Natural killer cell (primary cell): ENCODE data around the gene NKIRAS2. TPM values are rescaled to one million over a fixed set of nuclear protein-coding genes. Genes with fewer than 3 reads are reported as not detected.

Source experiments
- ATAC-seq, 3 donors: fragments of 150-1000 bp in 2 of 3; fragments of 200-7000 bp in 1 of 3; cut with Tn5 transposase; 1 replicate in 1 of 3; 2 replicates in 2 of 3; pipeline ENCODE4 v1.10.0; 2021; ENCODE audit warnings: mild to moderate bottlenecking in 2 of 3, moderate library complexity in 2 of 3
- DNase-seq, 2 donors: peaks; one replicate each; pipeline versions ENCODE4 v3.0.0 to v3.0.0-alpha.2; 2013 to 2021; ENCODE audit warnings: mixed read lengths in 1 of 2
- H3K27ac ChIP-seq: one replicate; pipeline ENCODE4 v1.5.1; 2013; ENCODE audit warnings: mild to moderate bottlenecking, low read length
- H3K27me3 ChIP-seq: one replicate; pipeline ENCODE4 v1.6.1; 2013; ENCODE audit warnings: low read length; ENCODE audit not compliant: control insufficient read depth, insufficient read depth
- H3K36me3 ChIP-seq: one replicate; pipeline ENCODE4 v1.6.1; 2013; ENCODE audit warnings: low read length; ENCODE audit not compliant: control insufficient read depth, insufficient read depth
- H3K4me1 ChIP-seq: one replicate; pipeline ENCODE4 v1.6.1; 2013; ENCODE audit warnings: low read length; ENCODE audit not compliant: control insufficient read depth, insufficient read depth
- H3K4me3 ChIP-seq: one replicate; pipeline ENCODE4 v1.5.1; 2013; ENCODE audit warnings: low read length
- H3K9me3 ChIP-seq: one replicate; pipeline ENCODE4 v1.6.1; 2013; ENCODE audit warnings: low read length; ENCODE audit not compliant: control insufficient read depth, insufficient read depth
- H3K27ac Mint-ChIP-seq, 2 donors: one replicate each; pipeline ENCODE4 v1.8.0; 2022; ENCODE audit warnings: mild to moderate bottlenecking in 2 of 2, mixed read lengths in 2 of 2, moderate library complexity in 1 of 2
- H3K27me3 Mint-ChIP-seq, 2 donors: one replicate each; pipeline ENCODE4 v1.8.0; 2022; ENCODE audit warnings: low read depth in 2 of 2, mixed read lengths in 2 of 2
- H3K36me3 Mint-ChIP-seq: one replicate; pipeline ENCODE4 v1.8.0; 2022; ENCODE audit warnings: mixed read lengths
- H3K4me1 Mint-ChIP-seq, 2 donors: one replicate each; pipeline ENCODE4 v1.8.0; 2022; ENCODE audit warnings: mixed read lengths in 2 of 2
- H3K4me3 Mint-ChIP-seq: one replicate; pipeline ENCODE4 v1.8.0; 2022; ENCODE audit warnings: mild to moderate bottlenecking, moderate library complexity, mixed read lengths
- H3K9me3 Mint-ChIP-seq, 2 donors: one replicate each; pipeline ENCODE4 v1.8.0; 2022; ENCODE audit warnings: mixed read lengths in 2 of 2
- CTCF ChIP-seq: fragments of 200-600 bp; IDR thresholded peaks from one replicate; pipeline ENCODE4 v1.8.0; 2022; ENCODE audit warnings: antibody characterized with exemption
- WGBS: methylation state at CpG from one replicate; pipeline ENCODE4 v1.1.7; 2013; ENCODE audit warnings: missing lambda C conversion rate; ENCODE audit not compliant: insufficient coverage; 5-methylcytosine and 5-hydroxymethylcytosine counted together
- intact Hi-C: fragments of 100-400 bp; cut with micrococcal nuclease; formaldehyde crosslinking; loops from one replicate; pipeline ENCODE4 v1.14.2; 2022
- total RNA-seq, 4 donors: library from RNA; stranded (reverse); fragments of 120-200 nt in 1 of 4; gene quantifications; one replicate each; pipeline versions ENCODE4 v1.2.3 to v1.2.4, GENCODE V29; 2013 to 2022

The NKIRAS2 gene
- total RNA-seq, 3 donors from 2014 or later (not counting 1 experiment from before 2014, with no cell fraction given), result 17.5 to 20.9 (median 19.3) TPM

DNA sequence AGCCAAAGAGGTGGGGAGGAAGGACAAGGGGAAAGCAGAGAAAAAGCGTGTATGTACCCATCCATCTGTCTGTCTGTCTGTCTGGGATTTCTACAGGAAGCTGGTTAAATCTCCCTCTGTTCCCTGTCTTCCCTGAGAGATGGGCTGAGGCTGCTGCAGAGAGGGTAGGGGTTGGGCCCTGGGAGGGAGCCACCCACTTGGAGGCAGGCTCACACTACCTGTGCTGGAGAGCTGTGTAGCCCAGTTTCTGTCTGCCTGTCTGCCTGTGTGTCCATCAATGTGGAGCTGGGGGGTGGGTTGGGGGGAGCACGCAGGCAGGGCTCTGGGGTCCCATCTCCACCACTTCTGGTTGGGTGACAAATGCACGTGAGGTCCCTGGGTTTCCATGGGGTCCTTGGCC, 49.1 kb downstream of the NKIRAS2 start:
- TF ChIP-seq CTCF, result no peak
- WGBS, result 87% methylated on average over 3 of the region's 3 CpGs
- no peak overlapping the region for H3K4me3 Mint-ChIP-seq
- H3K27me3 Mint-ChIP-seq, result peaks cover 8 to 27% of the 10 kb centered on the region in 2 donors
- Histone ChIP-seq H3K27ac (no peak overlapping the region), H3K27me3 (peaks cover 8% of the 10 kb centered on the region), H3K36me3 (no peaks in the 10 kb centered on the region), H3K4me1 (peaks cover 15% of the 10 kb centered on the region), H3K4me3 (no peak overlapping the region), H3K9me3 (no peaks in the 10 kb centered on the region)
- intact Hi-C loops, result no loop called here
- H3K36me3 Mint-ChIP-seq, result no peaks in the 10 kb centered on the region
- ATAC-seq, result no peak
- peaks cover 4 to 16% of the 10 kb centered on the region in 2 donors for H3K4me1 Mint-ChIP-seq
- H3K9me3 Mint-ChIP-seq, result no peaks in the 10 kb centered on the region
- no peak overlapping the region for H3K27ac Mint-ChIP-seq
- no peak for DNase-seq

DNA sequence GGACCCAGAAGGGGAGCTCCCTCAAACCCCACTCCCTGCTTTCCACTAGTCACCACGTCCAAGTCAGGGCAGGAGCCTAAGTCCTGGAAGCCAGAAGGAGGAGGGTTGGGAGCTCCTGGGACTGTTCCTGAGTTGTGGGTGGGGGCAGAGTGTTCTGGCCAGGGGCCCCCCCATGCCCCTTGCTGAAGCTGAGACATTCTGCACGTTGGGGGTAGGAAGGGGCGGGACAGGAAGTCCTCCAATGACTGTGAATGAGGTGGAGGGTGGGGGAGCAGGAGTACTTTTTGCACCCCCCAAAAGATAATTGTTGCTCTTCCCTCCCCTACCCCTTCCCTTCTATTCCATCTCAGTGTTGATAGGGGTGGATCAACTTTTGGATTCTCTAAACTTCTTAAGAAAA, 51.9 kb downstream of the NKIRAS2 start:
- H3K27me3 ChIP-seq, result peaks cover 8% of the 10 kb centered on the region
- Mint-ChIP-seq H3K9me3 (no peaks in the 10 kb centered on the region), H3K4me1 (peaks cover 0 to 13% of the 10 kb centered on the region in 2 donors), H3K27me3 (peaks cover 7 to 29% of the 10 kb centered on the region in 2 donors), H3K36me3 (no peaks in the 10 kb centered on the region), H3K27ac (no peak overlapping the region), H3K4me3 (no peak overlapping the region)
- no peaks in the 10 kb centered on the region for H3K9me3 ChIP-seq
- H3K4me3 ChIP-seq, result no peak overlapping the region
- DNase-seq, result peak in 1 of 2 donors; percentile 32
- peaks cover 12% of the 10 kb centered on the region for H3K4me1 ChIP-seq
- ATAC-seq, result peak in 1 of 3 donors; percentile 37
- intact Hi-C loops, result no loop called here
- H3K36me3 ChIP-seq, result no peaks in the 10 kb centered on the region
- 0% methylated on average over 2 of the region's 3 CpGs for WGBS
- TF ChIP-seq CTCF, result no peak
- no peak overlapping the region for H3K27ac ChIP-seq

- Histone ChIP-seq H3K4me3 (no peak overlapping the region), H3K27me3 (peaks cover 8% of the 10 kb centered on the region), H3K36me3 (no peaks in the 10 kb centered on the region), H3K27ac (no peak overlapping the region), H3K4me1 (peaks cover 12% of the 10 kb centered on the region), H3K9me3 (no peaks in the 10 kb centered on the region)
- H3K4me1 Mint-ChIP-seq, result peaks cover 0 to 13% of the 10 kb centered on the region in 2 donors
- no peaks in the 10 kb centered on the region for H3K36me3 Mint-ChIP-seq
- ATAC-seq (peak in 2 of 3 donors; percentile 32 to 50), DNase-seq (no peak)
- TF ChIP-seq CTCF, result no peak
- H3K4me3 Mint-ChIP-seq, result no peak overlapping the region
- 6% methylated on average over 67 of the region's 67 CpGs for WGBS
- no peak overlapping the region for H3K27ac Mint-ChIP-seq
- no peaks in the 10 kb centered on the region for H3K9me3 Mint-ChIP-seq
- peaks cover 7 to 29% of the 10 kb centered on the region in 2 donors for H3K27me3 Mint-ChIP-seq
- intact Hi-C loops, result no loop called here
These were observed 52.7 kb downstream of the NKIRAS2 start for GRCh38 chr17:42072323-42073187.

Other genes with a start within 250 kb of the NKIRAS2 start
- 10 to 100 TPM in 1 of 3 donors, 1 to 10 TPM in 2; 1.8 to 12.1 (median 2.0) TPM for gene JUP, start 233.4 kb upstream of the NKIRAS2 start, total RNA-seq
- 1 to 10 TPM; 6.9 to 8.9 (median 7.5) TPM for gene P3H4, start 208.1 kb upstream of the NKIRAS2 start, total RNA-seq
- gene FKBP10, start 207.1 kb upstream of the NKIRAS2 start, total RNA-seq, result 1 to 10 TPM; 5.6 to 8.8 (median 6.0) TPM
- 1 to 10 TPM; 9.1 to 10.0 (median 9.8) TPM for gene NT5C3B, start 183.9 kb upstream of the NKIRAS2 start, total RNA-seq
- not detected for gene KLHL10, start 182.3 kb upstream of the NKIRAS2 start, total RNA-seq
- 10 to 100 TPM; 19.4 to 29.0 (median 28.2) TPM for gene KLHL11, start 154.7 kb upstream of the NKIRAS2 start, total RNA-seq
- 100 to 1,000 TPM in 2 of 3 donors, 10 to 100 TPM in 1; 86.5 to 106 (median 106) TPM for gene ACLY, start 101.1 kb upstream of the NKIRAS2 start, total RNA-seq
- 1 to 10 TPM in 1 of 3 donors, under 1 TPM in 2; 0.70 to 2.9 (median 0.95) TPM for gene ODAD4, start 89.5 kb upstream of the NKIRAS2 start, total RNA-seq
- 10 to 100 TPM; 32.4 to 44.8 (median 38.2) TPM for gene CNP, start 53.3 kb upstream of the NKIRAS2 start, total RNA-seq
- gene DNAJC7, start 2.7 kb upstream of the NKIRAS2 start, total RNA-seq, result 100 to 1,000 TPM; 123 to 159 (median 149) TPM
- gene C17orf113, start 30.5 kb downstream of the NKIRAS2 start, total RNA-seq, result under 1 TPM; 0.25 to 0.28 (median 0.26) TPM
- gene ZNF385C, start 78.4 kb downstream of the NKIRAS2 start, total RNA-seq, result under 1 TPM in 1 of 3 donors, not detected in 2; 0.28 TPM
- gene DHX58, start 92.6 kb downstream of the NKIRAS2 start, total RNA-seq, result 10 to 100 TPM; 22.0 to 29.0 (median 24.5) TPM
- gene KAT2A, start 101.3 kb downstream of the NKIRAS2 start, total RNA-seq, result 10 to 100 TPM; 29.6 to 32.8 (median 29.9) TPM
- not detected for gene HSPB9, start 102.7 kb downstream of the NKIRAS2 start, total RNA-seq
- gene RAB5C, start 134.9 kb downstream of the NKIRAS2 start, total RNA-seq, result 100 to 1,000 TPM; 137 to 151 (median 148) TPM
- gene KCNH4, start 161.1 kb downstream of the NKIRAS2 start, total RNA-seq, result under 1 TPM; 0.12 to 0.27 (median 0.20) TPM
- not detected for gene HCRT, start 165.4 kb downstream of the NKIRAS2 start, total RNA-seq
- 10 to 100 TPM; 19.5 to 24.6 (median 22.8) TPM for gene GHDC, start 174.4 kb downstream of the NKIRAS2 start, total RNA-seq